Suprapubic skin (tissue), 4 donors: ENCODE measurements around the gene MALAT1.

Experiments used
- EP300 ChIP-seq: sonication (generic); formaldehyde crosslinking; IDR thresholded peaks from one replicate; pipeline ENCODE4 v1.6.1; 2017; ENCODE audit warnings: antibody characterized with exemption
- POLR2A ChIP-seq, 2 donors: fragments of 450-650 bp; IDR thresholded peaks; one replicate each; pipeline ENCODE4 v1.6.1; 2017; ENCODE audit warnings: antibody characterized with exemption in 2 of 2, mild to moderate bottlenecking in 2 of 2, moderate library complexity in 2 of 2
- POLR2AphosphoS5 ChIP-seq, 3 donors: sonication (generic); formaldehyde crosslinking; IDR thresholded peaks; one replicate each; pipeline ENCODE4 v1.6.1; 2017; ENCODE audit warnings: antibody characterized with exemption in 3 of 3
- TF ChIP-seq, protein P1 (sequence below), 2 donors: fragments of 200-600 bp in 1 of 2; fragments of 450-650 bp in 1 of 2; sonication (generic) in 1 of 2; IDR thresholded peaks; one replicate each; pipeline ENCODE4 v1.5.1; 2016 to 2019; ENCODE audit warnings: antibody characterized with exemption in 2 of 2, mild to moderate bottlenecking in 1 of 2, moderate library complexity in 1 of 2

DNA sequence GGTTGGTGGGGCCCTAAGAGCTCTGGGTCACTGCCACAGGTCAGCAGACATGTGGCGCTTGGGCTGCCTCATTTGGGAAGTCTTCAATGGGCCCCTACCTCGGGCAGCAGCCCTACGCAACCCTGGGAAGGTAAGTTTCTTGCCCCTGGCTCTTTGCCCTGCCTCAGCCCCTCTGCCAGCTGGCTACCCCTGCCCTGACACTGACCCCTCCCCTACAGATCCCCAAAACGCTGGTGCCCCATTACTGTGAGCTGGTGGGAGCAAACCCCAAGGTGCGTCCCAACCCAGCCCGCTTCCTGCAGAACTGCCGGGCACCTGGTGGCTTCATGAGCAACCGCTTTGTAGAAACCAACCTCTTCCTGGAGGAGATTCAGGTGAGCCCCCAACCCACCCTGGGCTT is 27.9 kb downstream of the MALAT1 start:
- TF ChIP-seq EP300 (no peak), POLR2AphosphoS5 (IDR thresholded peaks at IDR 0.05) (no peak), POLR2A (IDR thresholded peaks at IDR 0.05) (no peak)
- TF ChIP-seq, protein P1, sequence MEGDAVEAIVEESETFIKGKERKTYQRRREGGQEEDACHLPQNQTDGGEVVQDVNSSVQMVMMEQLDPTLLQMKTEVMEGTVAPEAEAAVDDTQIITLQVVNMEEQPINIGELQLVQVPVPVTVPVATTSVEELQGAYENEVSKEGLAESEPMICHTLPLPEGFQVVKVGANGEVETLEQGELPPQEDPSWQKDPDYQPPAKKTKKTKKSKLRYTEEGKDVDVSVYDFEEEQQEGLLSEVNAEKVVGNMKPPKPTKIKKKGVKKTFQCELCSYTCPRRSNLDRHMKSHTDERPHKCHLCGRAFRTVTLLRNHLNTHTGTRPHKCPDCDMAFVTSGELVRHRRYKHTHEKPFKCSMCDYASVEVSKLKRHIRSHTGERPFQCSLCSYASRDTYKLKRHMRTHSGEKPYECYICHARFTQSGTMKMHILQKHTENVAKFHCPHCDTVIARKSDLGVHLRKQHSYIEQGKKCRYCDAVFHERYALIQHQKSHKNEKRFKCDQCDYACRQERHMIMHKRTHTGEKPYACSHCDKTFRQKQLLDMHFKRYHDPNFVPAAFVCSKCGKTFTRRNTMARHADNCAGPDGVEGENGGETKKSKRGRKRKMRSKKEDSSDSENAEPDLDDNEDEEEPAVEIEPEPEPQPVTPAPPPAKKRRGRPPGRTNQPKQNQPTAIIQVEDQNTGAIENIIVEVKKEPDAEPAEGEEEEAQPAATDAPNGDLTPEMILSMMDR (IDR thresholded peaks at IDR 0.05): no peak
